Endometrial microvascular endothelial cells (primary cell): Measurements from ENCODE around the gene ARHGAP28. TPM values are rescaled to one million over a fixed set of nuclear protein-coding genes. Genes with fewer than 3 reads are reported as not detected.

Experiments
- in situ Hi-C: cut with HindIII; loops from 2 replicates; pipeline ENCODE4 v1.10.0; 2017; ENCODE audit warnings: low sequenced_read_pairs, low pct_unique_long_range_greater_than_20kb; ENCODE audit errors: inconsistent ontology term
- total RNA-seq: library from RNA; depleted of rRNA; stranded (reverse); fragments of >200 nt; gene quantifications from one replicate; pipeline ENCODE4 v1.2.3, GENCODE V29; 2015; ENCODE audit errors: inconsistent ontology term

The ARHGAP28 gene
- total RNA-seq, 1 donor from 2014 or later = not detected

GRCh38 chr18:6942742-6943141, 213.2 kb downstream of the ARHGAP28 start:
- in situ Hi-C loops = no loop called here

GRCh38 chr18:6943143-6943542, 213.6 kb downstream of the ARHGAP28 start:
- in situ Hi-C loops = no loop called here

GRCh38 chr18:6947338-6948030, 218.0 kb downstream of the ARHGAP28 start:
- in situ Hi-C loops = no loop called here

GRCh38 chr18:6948281-6949055, 219.0 kb downstream of the ARHGAP28 start:
- in situ Hi-C loops = no loop called here

- in situ Hi-C loops = no loop called here
These were observed 220.5 kb downstream of the ARHGAP28 start for GRCh38 chr18:6949800-6950586.

GRCh38 chr18:6950641-6951040, 221.1 kb downstream of the ARHGAP28 start:
- in situ Hi-C loops = no loop called here

- in situ Hi-C loops = no loop called here
These were observed 222.0 kb downstream of the ARHGAP28 start for GRCh38 chr18:6951336-6952090.

- in situ Hi-C loops = no loop called here
These were observed 225.0 kb downstream of the ARHGAP28 start for GRCh38 chr18:6954501-6954900.

GRCh38 chr18:6955304-6955703, 225.8 kb downstream of the ARHGAP28 start:
- in situ Hi-C loops = no loop called here

GRCh38 chr18:6956495-6956894, 227.0 kb downstream of the ARHGAP28 start:
- in situ Hi-C loops = no loop called here

GRCh38 chr18:6956999-6957398, 227.5 kb downstream of the ARHGAP28 start:
- in situ Hi-C loops = no loop called here

GRCh38 chr18:6959110-6959509, 229.6 kb downstream of the ARHGAP28 start:
- in situ Hi-C loops = no loop called here

- in situ Hi-C loops = no loop called here
These were observed 230.6 kb downstream of the ARHGAP28 start for GRCh38 chr18:6960124-6960523.

- in situ Hi-C loops = no loop called here
These were observed 231.1 kb downstream of the ARHGAP28 start for GRCh38 chr18:6960656-6961055.

GRCh38 chr18:6961331-6961730, 231.8 kb downstream of the ARHGAP28 start:
- in situ Hi-C loops = no loop called here

- in situ Hi-C loops = no loop called here
These were observed 233.3 kb downstream of the ARHGAP28 start for GRCh38 chr18:6962571-6963451.

GRCh38 chr18:6963452-6964097, 234.1 kb downstream of the ARHGAP28 start:
- in situ Hi-C loops = no loop called here
